HepG2 (cell line): Measurements from ENCODE around the gene DLX1. TPM values are rescaled to one million over a fixed set of nuclear protein-coding genes. Genes with fewer than 3 reads are reported as not detected.

ENCODE experiments used
- ATRX ChIP-seq: sonication (generic); formaldehyde crosslinking; IDR thresholded peaks from 2 replicates; pipeline ENCODE4 v1.4.0; 2020; ENCODE audit warnings: missing genetic modification reagents, borderline replicate concordance
- CREB1 ChIP-seq, 2 experiments: fragments of 450-650 bp in 1 of 2; IDR thresholded peaks; 2 replicates each; pipeline ENCODE4 v1.6.1; 2016 to 2017; ENCODE audit warnings: control low read depth in 1 of 2, mild to moderate bottlenecking in 1 of 2, missing compliant biosample characterization in 1 of 2, missing genetic modification characterization in 1 of 2
- FOXK1 ChIP-seq: sonication (generic); formaldehyde crosslinking; IDR thresholded peaks from 2 replicates; pipeline ENCODE4 v1.4.0; 2020; ENCODE audit warnings: low read depth, missing genetic modification reagents, borderline replicate concordance
- FOXM1 ChIP-seq: sonication (generic); formaldehyde crosslinking; IDR thresholded peaks from 2 replicates; pipeline ENCODE4 v1.5.0; 2020; ENCODE audit warnings: missing genetic modification reagents
- MAX ChIP-seq: IDR thresholded peaks from 2 replicates; pipeline ENCODE4 v1.6.1; 2012; ENCODE audit warnings: inconsistent platforms
- MEIS2 ChIP-seq: sonication (generic); formaldehyde crosslinking; IDR thresholded peaks from 2 replicates; pipeline ENCODE4 v1.9.0; 2021; ENCODE audit warnings: mild to moderate bottlenecking, missing genetic modification reagents
- NAIF1 ChIP-seq: sonication (generic); formaldehyde crosslinking; IDR thresholded peaks from 2 replicates; pipeline ENCODE4 v1.5.0; 2020; ENCODE audit warnings: mild to moderate bottlenecking, missing genetic modification reagents, borderline replicate concordance
- RFXANK ChIP-seq: IDR thresholded peaks from 2 replicates; pipeline ENCODE4 v1.6.1; 2016
- TERF1 ChIP-seq: sonication (generic); formaldehyde crosslinking; IDR thresholded peaks from 2 replicates; pipeline ENCODE4 v1.8.0; 2022; ENCODE audit warnings: mild to moderate bottlenecking, missing genetic modification reagents, moderate library complexity
- TP53 ChIP-seq: sonication (generic); formaldehyde crosslinking; conservative IDR thresholded peaks from 2 replicates; pipeline ENCODE4 v1.4.0; 2020; ENCODE audit warnings: missing genetic modification reagents
- TRIM24 ChIP-seq: sonication (generic); formaldehyde crosslinking; IDR thresholded peaks from 2 replicates; pipeline ENCODE4 v1.8.0; 2022; ENCODE audit warnings: mild to moderate bottlenecking, missing genetic modification reagents
- ZBTB44 ChIP-seq: sonication (generic); formaldehyde crosslinking; IDR thresholded peaks from 2 replicates; pipeline ENCODE4 v1.4.0; 2020; ENCODE audit warnings: missing genetic modification reagents
- ZNF260 ChIP-seq: sonication (generic); formaldehyde crosslinking; IDR thresholded peaks from 2 replicates; pipeline ENCODE4 v1.4.0; 2020; ENCODE audit warnings: missing genetic modification reagents, low read depth, mild to moderate bottlenecking, borderline replicate concordance
- ZNF367 ChIP-seq: sonication (generic); formaldehyde crosslinking; IDR thresholded peaks from 2 replicates; pipeline ENCODE4 v1.4.0; 2020; ENCODE audit warnings: missing genetic modification reagents, borderline replicate concordance
- ZNF44 ChIP-seq: sonication (generic); formaldehyde crosslinking; IDR thresholded peaks from 2 replicates; pipeline ENCODE4 v1.5.1; 2020; ENCODE audit warnings: mild to moderate bottlenecking, missing genetic modification reagents
- ZNF547 ChIP-seq: sonication (generic); formaldehyde crosslinking; IDR thresholded peaks from 2 replicates; pipeline ENCODE4 v1.5.1; 2020; ENCODE audit warnings: mild to moderate bottlenecking, missing genetic modification reagents
- ZNF576 ChIP-seq: sonication (generic); formaldehyde crosslinking; IDR thresholded peaks from 2 replicates; pipeline ENCODE4 v1.4.0; 2020; ENCODE audit warnings: mild to moderate bottlenecking, missing genetic modification reagents
- ZNF619 ChIP-seq: sonication (generic); formaldehyde crosslinking; IDR thresholded peaks from 2 replicates; pipeline ENCODE4 v1.4.0; 2020; ENCODE audit warnings: mild to moderate bottlenecking, missing genetic modification reagents
- polyA plus RNA-seq, 8 experiments: library from polyadenylated mRNA; depleted of rRNA in 3 of 8; stranded (reverse) in 7 of 8; unstranded in 1 of 8; fragments of >200 nt; fragmentation: Illumina TruSeq in 4 of 8; extraction: Trizol in 4 of 8; gene quantifications; 2 replicates each; pipeline versions ENCODE4 v1.2.1 to v1.2.3, GENCODE V29; 2011 to 2016; ENCODE audit warnings: low read depth in 4 of 8, missing spikeins in 1 of 8, mixed read lengths in 1 of 8; ENCODE audit not compliant: insufficient read depth in 1 of 8
- total RNA-seq, 5 experiments: library from RNA; depleted of rRNA; stranded (reverse); fragments of >200 nt; fragmentation: Illumina TruSeq; extraction: Trizol; gene quantifications; 2 replicates each; pipeline ENCODE4 v1.2.3, GENCODE V29; 2016; ENCODE audit warnings: low read depth in 1 of 5
- TF ChIP-seq, protein P1 (sequence below): sonication (generic); formaldehyde crosslinking; IDR thresholded peaks from 2 replicates; pipeline ENCODE4 v1.8.1; 2023; ENCODE audit warnings: mild to moderate bottlenecking, inconsistent platforms, moderate library complexity, missing genetic modification reagents, borderline replicate concordance
- TF ChIP-seq, protein P2 (sequence below): sonication (generic); formaldehyde crosslinking; IDR thresholded peaks from 2 replicates; pipeline ENCODE4 v1.8.1; 2022; ENCODE audit warnings: low read depth, mild to moderate bottlenecking, missing genetic modification reagents
- TF ChIP-seq, protein P3 (sequence below): IDR thresholded peaks from 2 replicates; pipeline ENCODE4 v1.6.1; 2018; ENCODE audit warnings: missing genetic modification reagents, mild to moderate bottlenecking, missing compliant biosample characterization

DLX1 gene
- total and polyA plus RNA-seq, 2 of the 13 experiments (the other 11 are each of a cell fraction or from before 2014, with no cell fraction given) = 0.18 to 0.86 TPM

DNA sequence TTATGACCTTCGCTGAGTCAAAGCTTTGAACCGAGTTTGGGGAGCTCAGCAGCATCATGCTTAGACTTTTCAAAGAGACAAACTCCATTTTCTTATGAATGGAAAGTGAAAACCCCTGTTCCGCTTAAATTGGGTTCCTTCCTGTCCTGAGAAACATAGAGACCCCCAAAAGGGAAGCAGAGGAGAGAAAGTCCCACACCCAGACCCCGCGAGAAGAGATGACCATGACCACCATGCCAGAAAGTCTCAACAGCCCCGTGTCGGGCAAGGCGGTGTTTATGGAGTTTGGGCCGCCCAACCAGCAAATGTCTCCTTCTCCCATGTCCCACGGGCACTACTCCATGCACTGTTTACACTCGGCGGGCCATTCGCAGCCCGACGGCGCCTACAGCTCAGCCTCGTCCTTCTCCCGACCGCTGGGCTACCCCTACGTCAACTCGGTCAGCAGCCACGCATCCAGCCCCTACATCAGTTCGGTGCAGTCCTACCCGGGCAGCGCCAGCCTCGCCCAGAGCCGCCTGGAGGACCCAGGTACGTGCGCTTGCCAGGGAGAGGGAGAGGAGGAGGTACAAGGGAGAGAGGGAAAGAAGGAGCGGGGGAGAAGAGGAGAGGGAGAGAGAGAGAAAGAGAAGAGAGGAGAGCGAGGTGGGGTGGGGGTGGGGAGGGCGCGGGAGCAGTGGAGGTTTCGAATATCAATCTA is at the start of gene DLX1 (continued):
- TF ChIP-seq, protein P1, sequence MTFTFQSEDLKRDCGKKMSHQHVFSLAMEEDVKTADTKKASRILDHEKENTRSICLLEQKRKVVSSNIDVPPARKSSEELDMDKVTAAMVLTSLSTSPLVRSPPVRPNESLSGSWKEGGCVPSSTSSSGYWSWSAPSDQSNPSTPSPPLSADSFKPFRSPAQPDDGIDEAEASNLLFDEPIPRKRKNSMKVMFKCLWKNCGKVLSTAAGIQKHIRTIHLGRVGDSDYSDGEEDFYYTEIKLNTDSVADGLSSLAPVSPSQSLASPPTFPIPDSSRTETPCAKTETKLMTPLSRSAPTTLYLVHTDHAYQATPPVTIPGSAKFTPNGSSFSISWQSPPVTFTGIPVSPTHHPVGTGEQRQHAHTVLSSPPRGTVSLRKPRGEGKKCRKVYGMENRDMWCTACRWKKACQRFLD (CRISPR knock-in tag) = no peak; the same call in 1 of the 2 replicates
- TF ChIP-seq FOXK1 (CRISPR knock-in tag) (peak; percentile 25; the same call in 1 of the 2 replicates), RFXANK (CRISPR knock-in tag) (no peak), ATRX (CRISPR knock-in tag) (no peak), FOXM1 (CRISPR knock-in tag) (no peak), CREB1 (IDR thresholded peaks at IDR 0.05) (no peak), CREB1 (CRISPR knock-in tag; IDR thresholded peaks at IDR 0.05) (no peak), ZNF619 (CRISPR knock-in tag) (no peak), TERF1 (no peak), ZNF44 (CRISPR knock-in tag) (no peak), TP53 (CRISPR knock-in tag) (no peak), MAX (no peak; the same call in 1 of the 2 replicates), ZNF576 (CRISPR knock-in tag) (no peak), ZNF260 (CRISPR knock-in tag) (no peak), ZNF367 (CRISPR knock-in tag) (no peak), MEIS2 (peak; percentile 12; the same call in 1 of the 2 replicates), ZBTB44 (CRISPR knock-in tag) (no peak), ZNF547 (CRISPR knock-in tag) (no peak), TRIM24 (CRISPR knock-in tag) (no peak), NAIF1 (CRISPR knock-in tag) (no peak)
- TF ChIP-seq, protein P2, sequence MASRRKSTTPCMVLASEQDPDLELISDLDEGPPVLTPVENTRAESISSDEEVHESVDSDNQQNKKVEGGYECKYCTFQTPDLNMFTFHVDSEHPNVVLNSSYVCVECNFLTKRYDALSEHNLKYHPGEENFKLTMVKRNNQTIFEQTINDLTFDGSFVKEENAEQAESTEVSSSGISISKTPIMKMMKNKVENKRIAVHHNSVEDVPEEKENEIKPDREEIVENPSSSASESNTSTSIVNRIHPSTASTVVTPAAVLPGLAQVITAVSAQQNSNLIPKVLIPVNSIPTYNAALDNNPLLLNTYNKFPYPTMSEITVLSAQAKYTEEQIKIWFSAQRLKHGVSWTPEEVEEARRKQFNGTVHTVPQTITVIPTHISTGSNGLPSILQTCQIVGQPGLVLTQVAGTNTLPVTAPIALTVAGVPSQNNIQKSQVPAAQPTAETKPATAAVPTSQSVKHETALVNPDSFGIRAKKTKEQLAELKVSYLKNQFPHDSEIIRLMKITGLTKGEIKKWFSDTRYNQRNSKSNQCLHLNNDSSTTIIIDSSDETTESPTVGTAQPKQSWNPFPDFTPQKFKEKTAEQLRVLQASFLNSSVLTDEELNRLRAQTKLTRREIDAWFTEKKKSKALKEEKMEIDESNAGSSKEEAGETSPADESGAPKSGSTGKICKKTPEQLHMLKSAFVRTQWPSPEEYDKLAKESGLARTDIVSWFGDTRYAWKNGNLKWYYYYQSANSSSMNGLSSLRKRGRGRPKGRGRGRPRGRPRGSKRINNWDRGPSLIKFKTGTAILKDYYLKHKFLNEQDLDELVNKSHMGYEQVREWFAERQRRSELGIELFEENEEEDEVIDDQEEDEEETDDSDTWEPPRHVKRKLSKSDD = 0 out of 2 replicates have a peak, but pooled peaks have one; percentile 29
- TF ChIP-seq, protein P3, sequence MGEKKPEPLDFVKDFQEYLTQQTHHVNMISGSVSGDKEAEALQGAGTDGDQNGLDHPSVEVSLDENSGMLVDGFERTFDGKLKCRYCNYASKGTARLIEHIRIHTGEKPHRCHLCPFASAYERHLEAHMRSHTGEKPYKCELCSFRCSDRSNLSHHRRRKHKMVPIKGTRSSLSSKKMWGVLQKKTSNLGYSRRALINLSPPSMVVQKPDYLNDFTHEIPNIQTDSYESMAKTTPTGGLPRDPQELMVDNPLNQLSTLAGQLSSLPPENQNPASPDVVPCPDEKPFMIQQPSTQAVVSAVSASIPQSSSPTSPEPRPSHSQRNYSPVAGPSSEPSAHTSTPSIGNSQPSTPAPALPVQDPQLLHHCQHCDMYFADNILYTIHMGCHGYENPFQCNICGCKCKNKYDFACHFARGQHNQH (CRISPR knock-in tag) = no peak
